Measurements from ENCODE around the gene CEMIP2.

DNA sequence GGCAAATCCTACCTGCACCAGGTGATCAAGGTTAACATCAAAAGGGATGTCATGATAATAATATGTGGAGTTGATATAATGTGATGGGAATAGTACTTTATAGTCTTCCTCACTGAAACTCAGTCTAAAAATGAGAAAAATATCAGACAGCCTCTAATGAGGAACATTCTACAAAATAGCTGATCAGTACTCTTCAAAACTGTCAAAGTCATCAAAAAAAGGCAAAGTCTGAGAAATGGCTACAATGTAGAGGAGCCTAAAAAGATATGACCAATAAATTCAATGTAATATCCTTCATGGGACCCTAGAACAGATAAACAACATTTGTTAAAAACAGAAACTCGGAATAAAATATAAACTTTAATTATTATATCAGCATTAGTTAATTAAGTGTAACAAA is 95.7 kb downstream of the CEMIP2 start:
- TF ChIP-seq, protein P1, sequence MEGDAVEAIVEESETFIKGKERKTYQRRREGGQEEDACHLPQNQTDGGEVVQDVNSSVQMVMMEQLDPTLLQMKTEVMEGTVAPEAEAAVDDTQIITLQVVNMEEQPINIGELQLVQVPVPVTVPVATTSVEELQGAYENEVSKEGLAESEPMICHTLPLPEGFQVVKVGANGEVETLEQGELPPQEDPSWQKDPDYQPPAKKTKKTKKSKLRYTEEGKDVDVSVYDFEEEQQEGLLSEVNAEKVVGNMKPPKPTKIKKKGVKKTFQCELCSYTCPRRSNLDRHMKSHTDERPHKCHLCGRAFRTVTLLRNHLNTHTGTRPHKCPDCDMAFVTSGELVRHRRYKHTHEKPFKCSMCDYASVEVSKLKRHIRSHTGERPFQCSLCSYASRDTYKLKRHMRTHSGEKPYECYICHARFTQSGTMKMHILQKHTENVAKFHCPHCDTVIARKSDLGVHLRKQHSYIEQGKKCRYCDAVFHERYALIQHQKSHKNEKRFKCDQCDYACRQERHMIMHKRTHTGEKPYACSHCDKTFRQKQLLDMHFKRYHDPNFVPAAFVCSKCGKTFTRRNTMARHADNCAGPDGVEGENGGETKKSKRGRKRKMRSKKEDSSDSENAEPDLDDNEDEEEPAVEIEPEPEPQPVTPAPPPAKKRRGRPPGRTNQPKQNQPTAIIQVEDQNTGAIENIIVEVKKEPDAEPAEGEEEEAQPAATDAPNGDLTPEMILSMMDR (IDR thresholded peaks at IDR 0.05; ENCODE audit: extremely low read depth in 1 of 2, insufficient read depth in 1 of 2, low read depth in 1 of 2, low read length in 2 of 2): no peak
- TF ChIP-seq POLR2AphosphoS5 (IDR thresholded peaks at IDR 0.05; ENCODE audit: insufficient read depth, low read depth, low read length) (no peak), POLR2A (IDR thresholded peaks at IDR 0.05; ENCODE audit: low read depth, low read length) (no peak), MYC (IDR thresholded peaks at IDR 0.05; ENCODE audit: low read depth, low read length) (no peak), FOS (IDR thresholded peaks at IDR 0.05; ENCODE audit: borderline replicate concordance, insufficient read depth, low read length) (no peak)
- TF ChIP-seq, protein P2, sequence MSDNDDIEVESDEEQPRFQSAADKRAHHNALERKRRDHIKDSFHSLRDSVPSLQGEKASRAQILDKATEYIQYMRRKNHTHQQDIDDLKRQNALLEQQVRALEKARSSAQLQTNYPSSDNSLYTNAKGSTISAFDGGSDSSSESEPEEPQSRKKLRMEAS (IDR thresholded peaks at IDR 0.05; ENCODE audit: insufficient read depth, insufficient read length): no peak
